ENCODE measurements around the gene ZFAND3.

The ZFAND3 gene

DNA sequence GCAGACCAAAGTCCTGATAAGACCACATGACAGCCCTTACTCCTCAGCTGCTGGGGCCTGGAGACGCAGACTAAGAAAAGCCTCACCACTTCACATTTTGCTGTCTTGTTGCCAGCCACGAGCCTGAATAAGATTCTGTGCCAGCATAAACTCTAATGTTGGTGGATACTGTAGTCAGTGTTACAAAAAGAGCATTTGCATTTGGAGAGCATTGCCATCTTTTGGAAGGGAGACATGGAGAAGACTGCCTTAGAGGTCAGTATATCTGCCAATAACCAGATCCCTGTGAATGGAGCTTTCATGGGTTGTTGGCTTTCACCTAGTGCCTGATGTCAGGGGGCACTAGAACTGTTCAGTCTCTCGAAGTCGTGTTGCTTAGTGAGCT, 315.2 kb downstream of the ZFAND3 start:
- no peak for DNase-seq (ENCODE audit: low spot score)

GRCh38 chr6:38136547-38136946, 317.0 kb downstream of the ZFAND3 start:
- no peak for DNase-seq (ENCODE audit: low spot score)

DNA sequence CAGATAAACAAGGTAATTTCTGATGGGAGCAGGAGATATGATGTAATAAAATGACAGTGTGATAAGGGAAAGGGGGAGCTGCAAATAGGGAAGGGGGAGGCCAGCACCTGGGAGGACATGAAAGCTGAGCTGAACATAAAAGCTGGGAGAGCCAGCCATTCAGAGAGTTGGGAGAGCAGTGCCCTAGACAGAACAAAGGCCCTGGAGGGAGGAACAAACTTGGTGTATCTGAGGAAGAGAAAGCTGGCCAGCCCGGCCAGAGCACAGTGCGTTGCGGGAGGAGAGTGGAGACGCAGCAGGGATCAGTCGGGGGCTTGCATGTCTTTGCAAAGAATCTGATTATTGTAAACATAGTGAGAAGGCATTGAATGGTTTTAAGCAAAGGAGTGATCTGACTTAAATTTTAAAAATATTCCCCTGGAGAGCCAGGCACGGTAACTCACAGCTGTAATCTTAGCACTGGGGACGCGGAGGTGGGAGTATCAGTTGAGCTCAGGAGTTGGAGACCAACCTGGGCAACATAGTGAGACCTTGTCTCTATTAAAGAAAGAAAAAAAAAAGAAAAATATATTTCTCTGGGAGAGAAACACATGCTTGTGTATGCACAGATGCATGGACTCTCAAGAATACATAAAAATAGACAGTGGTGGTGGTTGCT, 318.2 kb downstream of the ZFAND3 start:
- DNase-seq (ENCODE audit: low spot score): no peak

GRCh38 chr6:38138374-38138773, 318.8 kb downstream of the ZFAND3 start:
- no peak for DNase-seq (ENCODE audit: low spot score)

DNA sequence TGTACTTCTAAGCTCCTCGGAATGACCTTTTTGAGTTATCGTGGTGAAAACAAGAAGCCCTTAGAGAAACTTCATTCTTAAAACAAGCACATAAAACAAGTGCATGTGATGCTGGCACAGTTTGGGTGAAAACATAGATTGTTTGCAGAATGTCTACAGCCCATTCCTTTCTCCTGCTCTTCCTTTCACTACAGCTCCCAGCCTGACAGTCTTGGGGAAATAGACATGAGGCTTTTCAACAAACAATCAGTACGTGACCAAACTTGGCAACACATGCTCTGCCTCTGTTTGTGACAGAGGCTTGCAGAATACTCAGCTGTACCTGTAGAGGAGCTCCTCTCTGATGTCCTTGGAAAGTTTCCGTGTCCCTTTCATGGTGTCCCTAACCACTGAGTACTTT, 321.6 kb downstream of the ZFAND3 start:
- no peak for DNase-seq (ENCODE audit: low spot score)

DNA sequence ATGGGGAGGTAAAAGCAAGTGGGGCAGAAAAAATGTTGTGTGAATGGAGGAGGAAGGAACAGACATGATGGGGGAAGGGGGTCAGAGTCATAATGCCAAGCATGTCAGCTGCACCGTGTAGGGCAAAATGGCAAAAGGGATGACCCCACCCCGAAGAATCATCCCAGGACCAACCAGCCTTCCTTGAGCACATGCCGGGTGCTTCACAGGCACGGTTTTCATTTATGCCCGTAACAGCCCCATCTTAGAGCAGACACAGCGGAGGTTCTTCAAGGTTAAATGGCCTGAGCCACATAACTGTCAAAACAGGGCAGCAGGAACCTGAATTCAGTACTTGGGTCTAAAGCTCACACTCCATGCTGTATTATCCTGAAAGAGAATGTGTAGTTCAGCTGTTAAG, 322.2 kb downstream of the ZFAND3 start:
- no peak for DNase-seq (ENCODE audit: low spot score)

DNA sequence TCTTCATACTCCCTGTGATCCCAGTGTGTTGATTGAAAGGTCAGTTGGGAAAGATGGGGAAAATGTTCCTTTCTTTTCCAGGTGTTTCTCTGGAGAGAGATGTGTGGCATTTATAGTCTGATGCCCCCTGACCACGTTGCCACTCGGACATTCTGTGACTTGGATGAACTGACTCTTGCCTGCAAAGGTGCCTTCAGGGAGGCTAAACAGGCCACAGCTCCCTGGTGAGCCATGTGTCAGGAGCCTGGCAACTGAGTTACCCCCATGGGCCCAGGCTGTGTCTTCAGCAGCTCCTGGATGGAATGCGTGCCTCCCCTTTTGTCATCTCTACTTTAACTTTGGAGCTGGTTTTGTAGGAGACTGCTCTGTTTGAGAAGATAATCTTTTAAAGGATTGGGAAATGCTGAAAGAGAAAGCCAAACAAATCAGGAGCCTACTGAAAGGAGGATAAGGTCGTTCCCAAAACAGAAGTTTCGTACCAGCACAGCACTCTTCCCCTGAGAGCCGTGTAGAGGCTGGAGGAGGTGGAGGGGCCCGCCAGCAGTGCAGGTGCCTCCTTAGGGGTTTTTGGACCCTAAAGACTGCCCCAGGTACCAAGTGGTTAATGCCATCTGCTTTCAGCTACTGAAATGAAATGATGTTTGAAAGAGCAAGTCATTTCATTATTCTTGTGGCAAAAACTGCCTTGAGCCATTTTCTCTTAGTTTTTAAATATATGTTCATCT, 322.8 kb downstream of the ZFAND3 start:
- no peak for DNase-seq (ENCODE audit: low spot score)

GRCh38 chr6:38143191-38144150, 323.9 kb downstream of the ZFAND3 start:
- DNase-seq (ENCODE audit: low spot score): no peak

DNA sequence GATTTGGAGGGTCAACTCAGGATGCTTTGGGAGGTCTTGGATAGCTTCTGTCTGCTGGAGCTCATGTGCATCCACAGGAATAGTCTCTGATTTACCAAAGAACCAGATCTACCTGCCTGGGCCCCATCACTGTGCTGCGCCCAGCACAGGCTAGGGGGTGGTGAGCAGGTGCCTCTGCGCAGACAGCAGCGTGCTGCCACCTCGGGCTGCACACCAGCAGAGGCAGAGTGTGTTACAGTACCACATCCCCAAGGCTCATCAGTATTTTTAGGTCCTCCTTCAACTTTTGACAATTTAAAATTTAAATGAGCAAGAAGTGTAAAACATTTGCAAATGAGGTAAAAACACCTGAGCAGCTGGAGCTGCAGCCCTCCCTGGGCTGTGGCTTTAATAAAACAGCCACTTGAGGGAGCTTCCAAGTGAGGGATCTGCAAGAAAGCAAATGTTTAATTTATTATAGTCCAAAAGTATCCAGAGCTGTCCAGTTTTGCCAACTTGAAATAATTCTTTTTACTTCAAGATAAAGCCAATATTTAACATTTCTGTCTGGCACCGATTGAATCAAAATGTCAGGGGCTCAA, 324.9 kb downstream of the ZFAND3 start:
- DNase-seq (ENCODE audit: low spot score): no peak

- DNase-seq (ENCODE audit: low spot score): no peak
Measured at GRCh38 chr6:38146021-38146733, 326.6 kb downstream of the ZFAND3 start.

GRCh38 chr6:38146734-38147027, 327.2 kb downstream of the ZFAND3 start:
- DNase-seq (ENCODE audit: low spot score): no peak

- DNase-seq (ENCODE audit: low spot score): no peak
Measured at GRCh38 chr6:38148606-38149005, 329.1 kb downstream of the ZFAND3 start.

GRCh38 chr6:38149531-38149930, 330.0 kb downstream of the ZFAND3 start:
- DNase-seq (ENCODE audit: low spot score): no peak

DNA sequence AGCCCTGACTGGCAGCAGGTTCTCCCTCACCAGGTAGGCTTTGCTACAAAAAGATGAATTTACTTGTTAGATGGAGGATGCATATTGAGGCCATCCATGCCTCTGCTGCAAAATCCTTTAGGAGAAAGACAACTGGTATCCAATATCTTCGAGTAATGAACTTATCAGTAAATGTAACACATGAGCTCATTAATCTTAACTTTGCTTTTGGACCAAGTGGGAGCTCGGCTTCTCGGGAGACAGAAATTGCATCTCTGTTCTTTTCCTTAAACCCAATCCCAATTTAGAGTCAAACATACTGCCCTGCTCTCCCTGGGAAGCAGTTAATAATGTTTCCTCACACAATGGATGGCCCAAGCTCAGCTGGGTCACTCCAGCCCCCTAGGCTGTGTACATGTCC, 330.5 kb downstream of the ZFAND3 start:
- no peak for DNase-seq (ENCODE audit: low spot score)

DNA sequence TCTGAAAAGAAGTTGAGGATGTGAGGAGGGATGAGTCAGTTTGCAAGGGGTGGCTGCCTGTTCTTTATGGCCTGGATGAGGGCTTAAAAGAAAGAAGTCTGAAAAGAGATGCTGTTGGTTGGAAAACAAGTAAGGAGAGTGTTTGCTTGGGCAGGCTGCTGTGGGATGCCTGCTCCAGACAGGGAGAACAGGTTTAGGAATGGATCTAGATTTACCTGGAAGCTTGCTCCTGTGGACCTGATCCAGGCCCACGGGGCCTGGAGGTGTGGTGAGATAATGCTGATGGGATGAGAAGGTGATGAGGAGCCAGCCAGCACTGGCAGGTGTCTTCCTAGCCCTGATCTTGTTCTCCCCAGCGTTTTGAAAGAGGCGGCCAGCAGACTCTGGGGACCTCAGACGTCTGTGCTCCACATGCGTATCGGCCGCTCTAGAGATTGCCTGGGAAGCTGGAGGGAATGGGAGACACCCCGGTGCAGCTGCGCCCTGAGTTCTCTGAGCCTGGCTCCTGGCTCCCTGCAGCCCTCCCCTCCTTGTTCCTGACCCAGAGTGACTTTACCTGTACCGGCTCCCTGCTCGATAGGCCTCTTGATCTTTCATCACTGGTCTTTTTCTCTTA, 331.3 kb downstream of the ZFAND3 start:
- no peak for DNase-seq (ENCODE audit: low spot score)

- DNase-seq (ENCODE audit: low spot score): no peak
Measured at GRCh38 chr6:38151580-38152500, 332.3 kb downstream of the ZFAND3 start.

GRCh38 chr6:38152620-38153019, 333.1 kb downstream of the ZFAND3 start:
- no peak for DNase-seq (ENCODE audit: low spot score)

DNA sequence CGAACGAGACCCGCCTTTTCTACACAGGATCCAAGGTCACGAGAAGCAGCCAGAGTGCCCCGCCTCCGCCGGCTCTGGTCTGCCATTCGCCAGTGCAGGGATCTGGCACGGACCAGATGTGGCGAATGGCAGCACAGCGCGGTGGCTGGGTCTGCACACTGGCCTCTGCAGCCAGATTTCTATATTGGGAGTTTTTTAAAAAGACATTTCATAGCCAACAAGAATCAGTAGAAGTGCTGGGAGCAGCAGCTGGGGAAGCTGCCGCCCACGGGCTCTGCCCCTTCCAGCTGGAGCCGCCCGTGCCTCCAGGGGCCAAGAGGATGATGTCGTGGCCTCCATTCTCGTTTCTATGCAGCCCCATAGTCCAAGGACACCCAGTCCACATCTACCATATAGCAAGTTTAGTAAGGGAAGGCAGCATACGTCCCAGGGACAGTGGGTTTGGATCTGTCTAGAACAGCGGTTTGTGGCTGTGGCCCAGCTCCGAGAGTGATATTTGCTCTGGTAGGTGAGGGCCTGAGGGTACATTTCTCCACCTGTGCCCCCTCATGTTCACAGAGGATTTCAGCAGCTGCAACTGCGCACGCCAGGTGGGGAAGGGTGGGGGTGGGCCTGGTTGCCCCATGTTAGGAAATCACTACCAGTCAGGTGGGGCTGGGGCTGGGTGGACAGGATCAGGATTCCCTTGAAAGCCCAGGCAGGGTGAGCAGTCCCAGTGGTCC, 333.7 kb downstream of the ZFAND3 start:
- DNase-seq (ENCODE audit: low spot score): no peak

DNA sequence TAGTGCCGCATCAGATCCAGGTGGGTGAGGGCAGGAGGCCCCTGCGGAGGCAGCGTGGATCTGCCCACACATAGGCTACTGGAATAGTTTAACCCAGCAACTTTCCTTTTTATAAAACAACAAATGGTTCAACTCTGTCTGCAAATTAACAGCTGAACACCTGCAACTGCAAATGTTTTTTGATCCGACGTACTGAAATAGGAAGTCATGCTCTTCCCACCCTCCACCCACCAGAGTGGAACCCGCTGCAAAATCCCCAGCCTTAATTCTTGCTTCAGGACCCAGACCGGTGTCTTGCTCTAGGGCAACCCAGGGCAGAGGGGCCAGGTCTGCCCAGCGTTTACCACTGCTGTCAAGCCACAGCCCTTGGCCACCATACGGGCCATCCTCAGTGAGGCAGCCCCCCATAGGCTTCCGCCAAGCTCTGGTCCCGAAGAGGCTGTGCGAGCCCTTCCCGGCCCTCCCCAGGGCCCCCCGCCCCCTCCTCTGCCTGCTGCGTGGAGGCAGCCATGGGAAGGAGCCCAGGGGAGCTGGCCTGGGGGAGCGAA, 334.3 kb downstream of the ZFAND3 start:
- no peak for DNase-seq (ENCODE audit: low spot score)
